Measurements from ENCODE around the gene AKR1B1.

DNA sequence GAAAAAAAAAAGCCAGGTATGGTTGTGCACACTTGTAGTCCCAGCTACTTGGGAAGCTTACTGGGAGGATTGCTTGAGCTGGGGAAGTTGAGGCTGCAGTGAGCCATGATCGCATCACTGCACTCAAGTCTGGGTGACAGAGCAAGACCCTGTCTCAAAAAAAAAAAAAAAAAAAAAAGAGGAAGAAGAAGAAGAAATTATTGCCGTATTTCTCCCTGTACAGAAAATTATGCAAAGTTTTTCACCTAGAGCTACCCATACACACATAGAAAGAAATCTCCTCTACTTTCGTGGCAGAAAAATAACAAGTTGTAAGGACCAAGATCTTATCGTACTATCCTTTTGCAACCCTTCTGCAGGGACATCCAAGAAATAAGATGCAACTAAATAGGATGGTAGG, 25.5 kb downstream of the AKR1B1 start:
- TF ChIP-seq, protein P1, sequence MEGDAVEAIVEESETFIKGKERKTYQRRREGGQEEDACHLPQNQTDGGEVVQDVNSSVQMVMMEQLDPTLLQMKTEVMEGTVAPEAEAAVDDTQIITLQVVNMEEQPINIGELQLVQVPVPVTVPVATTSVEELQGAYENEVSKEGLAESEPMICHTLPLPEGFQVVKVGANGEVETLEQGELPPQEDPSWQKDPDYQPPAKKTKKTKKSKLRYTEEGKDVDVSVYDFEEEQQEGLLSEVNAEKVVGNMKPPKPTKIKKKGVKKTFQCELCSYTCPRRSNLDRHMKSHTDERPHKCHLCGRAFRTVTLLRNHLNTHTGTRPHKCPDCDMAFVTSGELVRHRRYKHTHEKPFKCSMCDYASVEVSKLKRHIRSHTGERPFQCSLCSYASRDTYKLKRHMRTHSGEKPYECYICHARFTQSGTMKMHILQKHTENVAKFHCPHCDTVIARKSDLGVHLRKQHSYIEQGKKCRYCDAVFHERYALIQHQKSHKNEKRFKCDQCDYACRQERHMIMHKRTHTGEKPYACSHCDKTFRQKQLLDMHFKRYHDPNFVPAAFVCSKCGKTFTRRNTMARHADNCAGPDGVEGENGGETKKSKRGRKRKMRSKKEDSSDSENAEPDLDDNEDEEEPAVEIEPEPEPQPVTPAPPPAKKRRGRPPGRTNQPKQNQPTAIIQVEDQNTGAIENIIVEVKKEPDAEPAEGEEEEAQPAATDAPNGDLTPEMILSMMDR (IDR thresholded peaks at IDR 0.05): no peak
- TF ChIP-seq POLR2A (IDR thresholded peaks at IDR 0.05): no peak

Data from esophagus squamous epithelium (tissue), 4 donors.